Sciatic nerve (tissue), 2 donors: ENCODE data around the gene ZNF48. TPM values are rescaled to one million over a fixed set of nuclear protein-coding genes. Genes with fewer than 3 reads are reported as not detected.

Experiments used
- ATAC-seq: fragments of 200-7000 bp; cut with Tn5 transposase; one replicate; pipeline ENCODE4 v1.9.1; 2020; ENCODE audit warnings: mild to moderate bottlenecking, moderate library complexity
- DNase-seq: peaks from one replicate; pipeline ENCODE4 v3.0.0-alpha.2; 2020; ENCODE audit warnings: low spot score
- intact Hi-C: fragments of 100-400 bp; cut with DNase I; formaldehyde crosslinking; loops from one replicate; pipeline ENCODE4 v1.14.2; 2022
- total RNA-seq: library from RNA; stranded (reverse); fragmentation: NEBNext Ultra II Directional; extraction: Animal tissue kit (Norgen Biotek cat#: 25700); gene quantifications from one replicate; pipeline ENCODE4 v1.2.1, GENCODE V29; 2021
- donor health status: DM: no; HTN: no; CAD: no.
- donor health status: DM: no; HTN: no; CAD: no.

ZNF48 gene
- total RNA-seq, 1 donor from 2014 or later: 6.7 TPM

DNA sequence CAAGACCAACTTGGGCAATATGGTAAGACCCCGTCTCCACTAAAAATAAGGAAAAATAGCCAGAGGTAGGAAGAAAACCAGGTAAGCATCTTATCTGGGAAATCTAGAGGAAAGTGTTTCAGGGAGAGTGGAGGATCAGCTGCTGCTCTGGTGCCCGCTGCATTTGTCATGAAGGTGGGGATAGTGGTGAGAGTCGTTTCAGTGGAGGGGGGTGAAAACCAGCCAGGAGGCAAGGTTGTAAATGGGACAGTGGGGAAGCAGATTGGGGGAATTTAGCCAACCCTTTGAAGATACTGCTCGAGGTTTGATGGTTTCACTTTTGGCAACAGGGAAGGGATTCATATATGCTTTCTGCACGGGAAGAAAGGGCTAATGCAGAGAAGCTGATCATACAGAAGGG lies 25.8 kb downstream of the ZNF48 start:
- ATAC-seq: no peak
- DNase-seq: no peak
- intact Hi-C loops: loop anchor here (10.0 kb wide), 1 partner anchor 94 kb away; no protein-coding TSS in a partner anchor

DNA sequence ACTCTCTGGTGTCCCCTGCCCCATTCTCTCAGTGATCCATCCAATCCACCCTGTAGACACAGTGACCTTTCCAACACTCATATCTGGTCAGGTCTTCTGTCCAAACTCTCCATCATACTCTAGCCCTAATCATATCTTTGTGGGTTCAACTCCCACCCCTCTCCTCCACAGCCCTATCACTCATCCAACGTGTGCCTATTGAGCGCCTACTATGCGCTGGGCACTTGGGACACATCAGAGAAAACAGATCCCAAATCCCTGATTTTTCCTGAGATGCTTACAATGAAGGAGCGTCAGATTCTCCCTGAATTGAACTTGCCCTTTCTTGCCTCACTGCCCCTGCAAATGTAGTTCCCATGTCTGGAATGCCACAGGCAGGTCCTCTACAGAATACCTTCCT lies 32.8 kb downstream of the ZNF48 start:
- intact Hi-C loops: loop anchor here (10.0 kb wide), 1 partner anchor 87 kb away; no protein-coding TSS in a partner anchor
- no peak for ATAC-seq

DNA sequence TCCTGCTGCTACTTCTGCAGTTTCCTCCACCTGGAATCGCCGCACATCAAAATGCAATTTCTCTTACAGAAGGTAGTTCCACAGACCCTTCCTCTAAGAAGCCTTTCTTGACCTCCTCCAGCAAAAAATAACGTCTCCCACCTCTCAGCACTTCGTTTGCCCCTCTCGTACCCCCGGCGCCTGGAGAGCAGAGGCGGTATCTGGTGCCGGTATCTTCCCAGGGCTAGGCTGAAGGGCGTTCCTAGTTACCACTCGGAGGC lies 34.1 kb downstream of the ZNF48 start:
- intact Hi-C loops: loop anchor here (10.0 kb wide), 1 partner anchor 85 kb away; no protein-coding TSS in a partner anchor
- DNase-seq (no peak), ATAC-seq (no peak)

More for the DNA sequence above, 32.8 kb downstream of the ZNF48 start:
- no peak for DNase-seq

DNA sequence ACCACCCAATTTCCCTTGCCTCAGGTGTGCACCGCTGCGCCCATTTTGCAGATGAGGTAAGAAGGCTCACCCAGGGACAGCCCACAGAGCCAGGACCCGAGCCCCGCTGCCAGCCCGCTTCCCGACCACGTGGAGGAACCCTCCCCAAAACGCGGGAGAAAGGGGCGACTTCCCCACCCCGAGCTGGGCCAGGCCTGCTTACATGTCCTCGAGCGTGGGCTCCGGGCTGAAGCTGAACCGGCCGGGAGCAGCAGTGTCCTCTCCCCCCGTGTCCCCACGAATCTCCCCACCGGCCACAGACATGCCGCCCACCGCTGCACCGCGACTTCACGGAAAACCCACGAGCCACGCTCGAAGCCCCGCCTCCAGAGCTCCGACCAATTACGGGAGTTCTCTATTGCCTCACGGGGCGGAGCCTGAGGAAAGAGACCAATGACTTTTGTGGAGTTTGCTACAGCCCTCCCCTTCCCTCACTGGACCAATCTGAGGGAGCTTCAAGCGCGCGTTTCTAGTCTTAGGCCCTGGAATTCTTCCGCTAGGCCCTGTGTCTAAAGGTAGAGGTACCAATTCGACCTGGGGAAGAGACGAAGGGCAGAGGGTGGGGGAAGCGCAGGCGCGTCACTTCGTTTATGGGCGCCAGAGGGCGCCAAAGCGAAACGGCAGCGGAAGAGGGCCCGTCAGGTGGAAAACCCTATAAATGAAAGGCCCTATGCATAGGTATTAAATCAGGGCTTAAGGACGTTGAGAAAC lies 34.6 kb downstream of the ZNF48 start, which contains the start of gene DCTPP1:
DCTPP1 (minus strand) TSS at position 353 of the 750 bp plus-strand sequence; CDS start at position 303, 50 bp downstream.
- ATAC-seq: peak; percentile 99
- peak; percentile 97 for DNase-seq
- intact Hi-C loops: loop anchor here (10.0 kb wide), 1 partner anchor 85 kb away; no protein-coding TSS in a partner anchor

DNA sequence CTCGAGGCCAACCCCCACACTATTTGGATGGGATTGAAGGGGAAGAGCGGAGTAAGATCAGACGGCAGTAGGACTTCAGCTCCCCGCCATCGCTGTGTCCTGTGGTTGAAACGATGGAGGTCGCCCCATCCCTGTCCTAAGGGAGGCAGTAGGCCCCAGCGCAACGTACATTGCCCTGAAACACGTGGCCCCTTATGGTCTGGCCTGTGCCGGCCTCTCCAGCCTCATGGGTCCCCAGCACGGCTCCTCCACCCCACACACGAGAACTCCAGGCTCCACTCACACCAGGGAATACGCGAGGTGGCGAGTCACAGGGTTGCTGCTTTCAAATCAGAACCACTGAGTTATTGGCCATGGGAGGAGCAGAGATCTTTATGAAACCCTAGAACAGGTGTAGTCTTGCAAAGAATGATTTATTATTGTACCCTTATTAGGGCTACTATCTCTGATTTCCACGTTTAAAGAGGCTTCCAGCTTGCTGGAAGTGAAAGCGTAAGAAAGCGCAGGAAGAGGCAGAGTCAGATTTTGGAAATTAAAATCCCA lies 35.3 kb downstream of the ZNF48 start:
- intact Hi-C loops: no loop called here
- peak; percentile 35 for ATAC-seq
- peak; percentile 61 for DNase-seq

DNA sequence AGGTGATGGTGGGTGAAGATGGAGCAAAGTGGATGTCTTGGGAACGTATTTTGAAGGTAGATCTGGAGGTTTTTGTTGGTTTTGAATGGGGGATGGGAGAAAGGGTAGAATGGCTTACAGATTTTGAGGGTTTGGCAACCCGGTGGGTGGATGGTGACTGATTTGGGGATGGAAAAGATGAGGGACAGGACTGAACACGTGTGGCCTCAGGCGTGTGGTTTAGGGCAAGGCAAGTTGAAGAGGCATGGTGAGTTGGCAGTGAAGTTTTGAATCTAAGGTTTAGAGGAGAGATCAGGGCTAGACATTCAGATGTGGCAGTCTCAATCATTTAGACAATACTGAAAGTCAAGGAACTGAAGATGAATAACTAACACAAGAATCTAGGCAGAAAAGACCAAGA lies 39.6 kb downstream of the ZNF48 start:
- DNase-seq (no peak), ATAC-seq (no peak)
- intact Hi-C loops: no loop called here

DNA sequence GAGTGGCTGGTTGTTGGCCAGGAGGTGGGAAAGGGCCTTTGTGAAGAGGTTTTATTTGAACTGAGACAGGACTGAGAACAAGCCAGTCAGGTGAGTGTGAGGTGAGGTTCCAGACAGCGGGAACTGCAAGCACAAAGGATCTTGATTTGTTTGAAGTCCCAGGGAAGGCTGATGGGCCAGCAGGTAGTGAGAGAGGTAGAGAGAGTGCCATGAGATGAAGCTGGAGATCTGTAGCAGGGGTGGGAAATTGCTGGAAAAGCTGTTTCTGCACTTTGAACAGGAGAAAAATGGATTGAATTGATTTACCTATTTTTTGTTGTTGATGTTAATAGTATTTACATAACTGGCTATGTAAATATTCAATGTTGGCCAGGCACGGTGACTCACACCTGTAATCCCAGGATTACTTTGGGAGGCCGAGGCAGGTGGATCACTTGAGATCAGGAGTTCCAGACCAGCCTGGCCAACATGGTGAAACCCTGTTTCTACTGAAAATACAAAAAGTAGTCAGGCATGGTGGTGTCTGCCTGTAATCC lies 42.4 kb downstream of the ZNF48 start:
- DNase-seq: no peak
- ATAC-seq: no peak
- intact Hi-C loops: no loop called here

DNA sequence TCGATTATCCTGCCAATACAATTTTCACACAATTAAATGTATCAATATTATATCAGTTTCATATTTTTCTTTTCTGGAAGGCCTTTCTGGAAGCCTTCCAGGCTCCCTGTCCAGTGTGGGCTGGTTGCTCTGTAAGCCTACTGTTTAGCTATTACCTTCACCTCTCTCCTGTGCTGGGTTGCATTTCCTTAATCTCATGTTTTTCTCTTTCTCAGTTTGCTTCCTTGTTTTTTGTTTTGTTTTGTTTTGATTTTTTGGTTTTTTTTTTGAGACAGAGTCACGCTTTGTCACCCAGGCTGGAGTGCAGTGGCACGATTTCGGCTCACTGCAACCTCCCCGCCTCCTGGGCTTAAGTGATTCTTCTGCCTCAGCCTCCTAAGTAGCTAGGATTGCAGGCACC lies 43.6 kb downstream of the ZNF48 start:
- intact Hi-C loops: no loop called here
- ATAC-seq (no peak), DNase-seq (no peak)

DNA sequence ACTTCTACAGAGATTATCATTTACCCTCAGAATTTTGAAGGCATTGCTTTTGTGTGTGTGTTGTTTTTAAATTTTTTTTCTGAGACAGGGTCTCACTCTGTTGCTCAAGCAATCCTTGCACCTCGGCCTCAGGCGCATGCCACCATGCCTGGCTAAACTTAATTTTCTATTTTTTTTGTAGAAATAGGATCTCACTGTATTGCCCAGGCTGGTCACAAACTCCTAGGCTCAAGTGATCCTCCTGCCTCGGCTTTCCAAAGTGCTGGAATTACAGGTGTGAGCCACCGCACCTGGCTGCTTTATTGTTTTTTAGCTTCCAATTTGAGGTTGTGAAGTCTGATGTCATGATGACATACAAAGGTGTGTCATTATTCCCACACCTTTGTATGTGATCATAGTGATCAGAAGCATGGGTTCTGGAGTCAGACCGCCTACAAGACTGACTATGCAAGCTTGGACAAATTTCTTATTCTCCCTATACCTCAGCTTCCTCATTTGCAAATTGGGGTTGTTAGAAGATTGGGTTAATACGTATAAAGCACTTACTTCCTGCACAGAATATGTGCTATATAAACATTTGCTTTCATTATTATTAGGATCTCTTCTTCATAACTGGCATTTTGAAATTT lies 44.6 kb downstream of the ZNF48 start:
- ATAC-seq (no peak), DNase-seq (no peak)
- intact Hi-C loops: loop anchor here (10.0 kb wide), 1 partner anchor 55 kb away; no protein-coding TSS in a partner anchor

DNA sequence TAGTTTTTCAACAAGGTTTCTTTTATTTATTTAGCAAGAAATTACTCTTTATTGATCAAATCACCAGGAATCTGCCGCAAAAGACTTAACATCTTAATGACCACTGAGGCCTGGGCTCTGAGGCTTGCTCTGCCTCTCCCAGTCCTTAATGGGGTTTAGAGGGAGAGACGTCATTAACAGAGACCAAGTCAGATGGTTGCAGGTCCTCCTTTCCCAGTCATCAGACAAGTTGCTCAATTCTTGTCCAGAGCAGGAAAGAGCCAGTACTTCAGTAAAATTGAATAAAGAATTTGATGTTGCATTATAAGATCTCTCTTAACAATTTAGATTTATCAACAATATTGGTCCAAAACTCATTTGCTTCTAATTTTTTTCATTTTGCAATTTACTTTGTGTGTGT lies 48.4 kb downstream of the ZNF48 start:
- DNase-seq (no peak), ATAC-seq (no peak)
- intact Hi-C loops: loop anchor here (10.0 kb wide), 1 partner anchor 51 kb away; no protein-coding TSS in a partner anchor

DNA sequence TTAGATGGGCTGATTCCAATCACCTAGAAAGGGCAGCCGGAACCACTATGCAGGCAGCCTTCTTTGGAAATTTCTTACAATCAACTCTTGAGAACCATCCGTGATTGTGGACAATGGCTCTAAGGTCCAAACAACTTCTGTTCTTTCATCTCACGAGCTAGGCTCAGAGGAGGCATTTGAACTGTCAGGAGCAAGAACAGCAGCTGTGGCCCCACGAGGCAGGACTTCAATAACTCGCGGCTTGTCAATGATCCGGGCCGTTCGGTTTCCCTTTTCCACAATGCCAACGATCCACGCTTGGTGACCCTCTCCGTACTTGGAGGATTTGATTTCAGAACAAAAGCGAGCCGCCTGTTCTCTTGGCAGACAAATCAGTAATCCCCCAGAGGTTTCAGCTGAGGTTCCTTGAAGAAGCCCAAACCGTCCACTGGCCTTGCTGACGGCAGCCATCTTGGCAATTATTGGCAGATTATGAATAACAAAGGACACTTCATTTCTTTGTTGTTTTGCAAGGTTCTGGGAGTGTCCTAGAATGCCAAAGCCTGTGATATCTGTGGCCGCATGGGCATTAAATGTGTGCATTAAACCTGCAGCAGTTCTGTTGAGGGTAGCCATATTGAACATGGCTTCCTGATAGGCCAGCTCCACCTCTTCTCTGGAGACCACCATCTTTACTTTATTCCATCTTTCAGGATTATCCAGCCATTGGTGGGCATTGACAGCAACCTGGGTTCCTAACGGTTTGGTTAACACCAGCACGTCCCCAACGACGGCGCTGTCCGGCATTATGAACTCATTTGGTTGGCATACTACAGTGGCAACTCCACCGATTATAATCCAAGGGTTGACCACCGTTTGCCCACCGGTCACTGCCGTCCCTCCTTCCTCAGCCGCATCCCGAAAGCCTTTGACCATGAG lies 49.3 kb downstream of the ZNF48 start:
- intact Hi-C loops: loop anchor here (10.0 kb wide), 1 partner anchor 50 kb away; no protein-coding TSS in a partner anchor

DNA sequence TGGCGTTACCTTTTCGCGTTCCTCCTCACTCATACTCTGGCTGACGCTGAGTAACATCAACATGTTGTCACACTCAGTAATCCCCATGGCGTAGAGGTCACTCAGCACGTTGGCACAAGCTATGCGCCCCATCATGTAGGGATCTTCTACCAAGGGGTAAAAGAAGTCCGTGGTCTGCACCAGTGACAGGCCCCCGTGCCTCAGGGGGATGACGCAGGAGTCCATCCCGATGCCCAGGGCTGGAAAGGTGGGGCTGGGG lies 49.9 kb downstream of the ZNF48 start:
- no peak for DNase-seq
- ATAC-seq: no peak
- intact Hi-C loops: loop anchor here (10.0 kb wide), 1 partner anchor 50 kb away; no protein-coding TSS in a partner anchor

More for the DNA sequence above, 49.3 kb downstream of the ZNF48 start:
- ATAC-seq: no peak
- DNase-seq: no peak

DNA sequence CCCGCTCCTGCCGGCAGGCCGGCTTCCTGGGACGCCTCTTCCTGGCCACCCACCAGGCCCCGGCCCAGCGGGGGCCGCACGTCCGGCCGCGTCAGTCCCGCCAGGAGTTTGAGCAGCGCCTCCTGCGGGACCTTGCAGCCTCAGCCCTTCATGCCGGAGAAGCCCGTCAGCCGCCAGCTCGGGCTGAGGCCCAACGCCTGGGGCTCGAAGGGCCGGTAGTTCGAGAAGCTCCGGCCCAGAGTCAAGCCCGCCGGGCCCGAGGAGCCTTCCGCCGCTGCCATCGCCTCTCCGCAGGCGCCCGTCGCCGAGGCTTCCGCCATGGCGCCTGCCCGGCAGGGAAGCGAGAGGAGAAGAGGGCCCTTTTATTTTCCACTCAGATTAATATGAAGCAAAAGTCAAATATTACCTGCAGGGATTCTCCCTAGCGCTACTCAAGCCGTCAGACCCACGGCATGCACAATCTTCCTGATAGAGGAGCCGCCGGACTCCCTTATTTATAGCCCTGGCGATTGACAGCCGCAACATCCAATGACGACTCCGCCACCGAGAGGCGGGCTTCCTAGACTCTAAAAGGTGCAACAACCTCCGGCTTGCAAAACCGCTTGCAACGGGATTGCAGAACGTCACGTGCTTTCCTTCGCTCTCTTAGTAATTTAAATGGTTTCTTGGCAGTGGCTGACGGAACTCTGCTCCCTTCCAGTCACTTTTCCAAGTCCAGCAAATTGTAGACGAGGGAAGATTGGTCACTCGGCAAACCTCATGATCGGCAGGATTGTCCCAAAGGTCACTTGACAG lies 50.4 kb downstream of the ZNF48 start, which contains the start of gene SEPHS2:
SEPHS2 (minus strand) TSS at position 467 of the 795 bp plus-strand sequence; CDS start at position 320, 147 bp downstream.
- DNase-seq (peak; percentile 98), ATAC-seq (peak; percentile 97)
- intact Hi-C loops: loop anchor here (10.0 kb wide), 1 partner anchor 49 kb away; no protein-coding TSS in a partner anchor

DNA sequence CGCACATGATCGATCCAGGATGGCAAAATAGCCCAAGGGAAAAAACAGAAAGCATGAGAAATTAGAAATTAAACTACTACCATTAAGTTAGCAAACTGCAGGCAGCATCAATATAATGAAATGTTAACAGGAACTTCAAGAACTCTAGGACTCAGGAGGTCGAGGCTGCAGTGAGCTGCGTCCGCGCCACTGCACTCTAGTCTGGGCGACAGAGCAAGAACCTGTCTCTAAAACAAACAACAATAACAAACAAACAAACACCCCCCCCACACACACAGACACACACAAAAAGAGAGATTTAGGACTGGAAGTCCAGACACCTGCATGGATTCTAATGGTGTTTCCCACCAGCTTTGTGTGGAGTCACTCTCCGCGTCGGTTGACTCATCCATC lies 51.0 kb downstream of the ZNF48 start:
- intact Hi-C loops: loop anchor here (10.0 kb wide), 1 partner anchor 49 kb away; no protein-coding TSS in a partner anchor
- no peak for ATAC-seq
- DNase-seq: no peak

DNA sequence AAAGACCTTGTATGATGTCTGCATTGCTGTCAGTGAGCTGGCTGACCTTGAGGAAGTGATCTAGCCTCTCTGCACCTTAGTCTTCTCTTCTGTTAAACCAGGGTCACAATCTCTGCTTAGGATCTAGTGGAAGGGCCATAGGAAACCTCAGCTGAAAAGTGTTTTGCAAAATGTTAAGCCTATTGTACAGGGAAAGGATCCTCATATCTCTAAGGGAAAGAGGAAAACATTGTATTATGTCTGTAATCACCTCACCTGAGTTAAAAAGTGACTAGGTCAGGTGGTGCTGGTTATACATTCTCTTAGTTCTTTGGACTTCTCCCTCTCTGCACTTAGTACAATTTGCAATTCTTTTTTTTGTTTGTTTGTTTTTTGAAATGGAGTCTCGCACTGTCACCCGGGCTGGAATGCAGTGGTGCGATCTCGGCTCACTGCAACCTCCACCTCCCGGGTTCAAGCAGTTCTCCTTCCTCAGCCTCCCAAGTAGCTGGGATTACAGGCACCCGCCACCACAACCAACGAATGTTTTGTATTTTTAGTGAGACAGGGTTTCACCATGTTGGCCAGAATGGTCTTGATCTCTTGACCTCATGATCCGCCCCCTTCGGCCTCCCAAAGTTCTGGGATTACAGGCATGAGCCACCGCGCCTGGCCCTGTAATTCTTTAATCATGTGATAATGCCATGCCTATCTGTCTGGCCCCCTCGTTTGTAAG lies 52.4 kb downstream of the ZNF48 start:
- ATAC-seq (no peak), DNase-seq (no peak)
- intact Hi-C loops: loop anchor here (10.0 kb wide), 1 partner anchor 47 kb away; no protein-coding TSS in a partner anchor

DNA sequence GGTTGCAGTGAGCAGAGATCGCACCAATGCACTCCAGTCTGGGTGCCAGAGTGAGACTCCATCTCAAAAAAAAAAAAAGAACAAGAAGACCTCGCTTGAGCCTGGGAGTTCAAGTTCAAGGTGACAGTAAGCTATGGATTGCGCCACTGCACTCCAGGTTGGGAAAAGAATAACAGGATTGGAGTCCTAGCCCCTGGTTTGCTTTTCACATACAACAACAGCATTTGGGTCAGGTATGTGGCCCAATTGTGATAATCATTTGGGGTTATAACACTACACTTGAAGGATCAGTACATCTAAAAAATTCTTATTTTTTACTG lies 53.9 kb downstream of the ZNF48 start:
- intact Hi-C loops: loop anchor here (10.0 kb wide), 1 partner anchor 46 kb away; no protein-coding TSS in a partner anchor
- ATAC-seq: no peak

More for the DNA sequence above, 53.9 kb downstream of the ZNF48 start:
- DNase-seq: no peak
